HepG2 (cell line): ENCODE measurements around the gene RUVBL1. TPM values are rescaled to one million over a fixed set of nuclear protein-coding genes. Genes with fewer than 3 reads are reported as not detected.

Experiments
- AGO2 ChIP-seq: fragments of 200-400 bp; formaldehyde crosslinking; optimal IDR thresholded peaks from 2 replicates; pipeline ENCODE3; 2017; ENCODE audit warnings: mild to moderate bottlenecking, low read depth, low read length, moderate library complexity
- ATF1 ChIP-seq: IDR thresholded peaks from 2 replicates; pipeline ENCODE4 v1.6.1; 2016; ENCODE audit warnings: mild to moderate bottlenecking, control low read depth
- CBX5 ChIP-seq: sonication (generic); formaldehyde crosslinking; IDR thresholded peaks from 2 replicates; pipeline ENCODE4 v1.4.0; 2020; ENCODE audit warnings: missing genetic modification reagents, borderline replicate concordance
- GATAD1 ChIP-seq: IDR thresholded peaks from 2 replicates; pipeline ENCODE4 v1.6.1; 2016; ENCODE audit warnings: missing genetic modification reagents, missing compliant biosample characterization
- GLI4 ChIP-seq: sonication (generic); formaldehyde crosslinking; IDR thresholded peaks from 2 replicates; pipeline ENCODE4 v1.5.1; 2020; ENCODE audit warnings: missing genetic modification reagents, mild to moderate bottlenecking, moderate library complexity, borderline replicate concordance
- IKZF1 ChIP-seq: fragments of 450-650 bp; IDR thresholded peaks from 2 replicates; pipeline ENCODE4 v1.7.1; 2016
- KLF16 ChIP-seq, 2 experiments: sonication (generic) in 1 of 2; formaldehyde crosslinking in 1 of 2; IDR thresholded peaks; 2 replicates each; pipeline versions ENCODE4 v1.6.1 to v1.8.0; 2016 to 2023; ENCODE audit warnings: missing genetic modification reagents in 2 of 2, missing compliant biosample characterization in 1 of 2
- MIXL1 ChIP-seq: IDR thresholded peaks from 2 replicates; pipeline ENCODE4 v1.6.1; 2016
- SOX6 ChIP-seq, 2 experiments: fragments of 450-650 bp in 1 of 2; sonication (generic) in 1 of 2; formaldehyde crosslinking in 1 of 2; IDR thresholded peaks; 2 replicates each; pipeline versions ENCODE4 v1.4.0 to v1.6.1; 2017 to 2020; ENCODE audit warnings: antibody characterized with exemption in 1 of 2, mild to moderate bottlenecking in 1 of 2, missing genetic modification reagents in 1 of 2
- ZNF253 ChIP-seq: sonication (generic); formaldehyde crosslinking; IDR thresholded peaks from 2 replicates; pipeline ENCODE4 v1.8.0; 2022; ENCODE audit warnings: mild to moderate bottlenecking, missing genetic modification reagents, borderline replicate concordance
- ZNF30 ChIP-seq: sonication (generic); formaldehyde crosslinking; IDR thresholded peaks from 2 replicates; pipeline ENCODE4 v1.5.0; 2020; ENCODE audit warnings: mild to moderate bottlenecking, missing genetic modification reagents
- ZNF75D ChIP-seq: sonication (generic); formaldehyde crosslinking; IDR thresholded peaks from 2 replicates; pipeline ENCODE4 v1.8.1; 2023; ENCODE audit warnings: missing genetic modification reagents, mild to moderate bottlenecking, borderline replicate concordance
- polyA plus RNA-seq, 8 experiments: library from polyadenylated mRNA; depleted of rRNA in 3 of 8; stranded (reverse) in 7 of 8; unstranded in 1 of 8; fragments of >200 nt; fragmentation: Illumina TruSeq in 4 of 8; extraction: Trizol in 4 of 8; gene quantifications; 2 replicates each; pipeline versions ENCODE4 v1.2.1 to v1.2.3, GENCODE V29; 2011 to 2016; ENCODE audit warnings: low read depth in 4 of 8, missing spikeins in 1 of 8, mixed read lengths in 1 of 8; ENCODE audit not compliant: insufficient read depth in 1 of 8
- total RNA-seq, 5 experiments: library from RNA; depleted of rRNA; stranded (reverse); fragments of >200 nt; fragmentation: Illumina TruSeq; extraction: Trizol; gene quantifications; 2 replicates each; pipeline ENCODE4 v1.2.3, GENCODE V29; 2016; ENCODE audit warnings: low read depth in 1 of 5
- TF ChIP-seq, protein P1 (sequence below): sonication (generic); formaldehyde crosslinking; IDR thresholded peaks from 2 replicates; pipeline ENCODE4 v1.4.0; 2020; ENCODE audit warnings: missing genetic modification reagents
- TF ChIP-seq, protein P2 (sequence below): sonication (generic); formaldehyde crosslinking; IDR thresholded peaks from 2 replicates; pipeline ENCODE4 v1.4.0; 2020; ENCODE audit warnings: missing genetic modification reagents, borderline replicate concordance
- TF ChIP-seq, protein P3 (sequence below): sonication (generic); formaldehyde crosslinking; IDR thresholded peaks from 2 replicates; pipeline ENCODE4 v1.4.0; 2020; ENCODE audit warnings: low read depth, missing genetic modification reagents
- TF ChIP-seq, protein P4 (sequence below): sonication (generic); formaldehyde crosslinking; IDR thresholded peaks from 2 replicates; pipeline ENCODE4 v1.4.0; 2020; ENCODE audit warnings: missing genetic modification reagents

RUVBL1 gene
- total and polyA plus RNA-seq, 2 of the 13 experiments (the other 11 are each of a cell fraction or from before 2014, with no cell fraction given), result 32.7 to 86.3 TPM

DNA sequence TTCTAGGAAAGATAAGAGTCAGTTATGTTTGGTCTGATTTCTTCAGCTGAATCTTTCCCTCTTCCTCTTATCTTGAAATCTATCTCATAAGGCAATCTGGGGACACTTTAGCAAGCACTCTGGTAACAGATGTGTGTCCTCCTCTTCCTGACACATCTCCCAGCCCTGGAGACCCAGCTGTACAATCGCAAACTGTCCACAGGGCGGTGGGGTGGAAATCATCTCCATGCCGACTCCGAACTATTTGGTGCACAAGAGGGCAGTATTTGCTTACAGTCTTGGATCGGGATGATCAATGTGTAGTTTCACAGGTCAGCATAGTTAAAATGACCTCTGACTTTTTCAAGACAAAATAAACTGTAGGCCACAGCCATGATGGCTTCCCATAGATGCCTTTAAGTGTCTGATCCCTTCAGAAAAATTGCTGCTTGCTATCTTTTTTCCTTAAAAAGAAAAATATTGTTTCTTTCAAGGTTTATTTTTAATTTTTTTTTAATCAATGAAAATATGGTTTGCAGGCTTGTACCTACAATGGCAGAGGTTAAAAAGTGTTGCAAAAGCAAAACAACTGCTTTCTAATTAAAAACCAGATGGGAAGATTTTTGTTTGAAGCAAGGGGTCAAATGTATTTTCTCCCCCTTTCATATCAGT is 47.4 kb upstream of the RUVBL1 start (continued):
- TF ChIP-seq, protein P1, sequence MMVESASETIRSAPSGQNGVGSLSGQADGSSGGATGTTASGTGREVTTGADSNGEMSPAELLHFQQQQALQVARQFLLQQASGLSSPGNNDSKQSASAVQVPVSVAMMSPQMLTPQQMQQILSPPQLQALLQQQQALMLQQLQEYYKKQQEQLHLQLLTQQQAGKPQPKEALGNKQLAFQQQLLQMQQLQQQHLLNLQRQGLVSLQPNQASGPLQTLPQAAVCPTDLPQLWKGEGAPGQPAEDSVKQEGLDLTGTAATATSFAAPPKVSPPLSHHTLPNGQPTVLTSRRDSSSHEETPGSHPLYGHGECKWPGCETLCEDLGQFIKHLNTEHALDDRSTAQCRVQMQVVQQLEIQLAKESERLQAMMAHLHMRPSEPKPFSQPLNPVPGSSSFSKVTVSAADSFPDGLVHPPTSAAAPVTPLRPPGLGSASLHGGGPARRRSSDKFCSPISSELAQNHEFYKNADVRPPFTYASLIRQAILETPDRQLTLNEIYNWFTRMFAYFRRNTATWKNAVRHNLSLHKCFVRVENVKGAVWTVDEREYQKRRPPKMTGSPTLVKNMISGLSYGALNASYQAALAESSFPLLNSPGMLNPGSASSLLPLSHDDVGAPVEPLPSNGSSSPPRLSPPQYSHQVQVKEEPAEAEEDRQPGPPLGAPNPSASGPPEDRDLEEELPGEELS, result peak; percentile 53; the same call in 1 of the 2 replicates
- TF ChIP-seq, protein P2, sequence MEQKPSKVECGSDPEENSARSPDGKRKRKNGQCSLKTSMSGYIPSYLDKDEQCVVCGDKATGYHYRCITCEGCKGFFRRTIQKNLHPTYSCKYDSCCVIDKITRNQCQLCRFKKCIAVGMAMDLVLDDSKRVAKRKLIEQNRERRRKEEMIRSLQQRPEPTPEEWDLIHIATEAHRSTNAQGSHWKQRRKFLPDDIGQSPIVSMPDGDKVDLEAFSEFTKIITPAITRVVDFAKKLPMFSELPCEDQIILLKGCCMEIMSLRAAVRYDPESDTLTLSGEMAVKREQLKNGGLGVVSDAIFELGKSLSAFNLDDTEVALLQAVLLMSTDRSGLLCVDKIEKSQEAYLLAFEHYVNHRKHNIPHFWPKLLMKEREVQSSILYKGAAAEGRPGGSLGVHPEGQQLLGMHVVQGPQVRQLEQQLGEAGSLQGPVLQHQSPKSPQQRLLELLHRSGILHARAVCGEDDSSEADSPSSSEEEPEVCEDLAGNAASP (CRISPR knock-in tag), result peak; percentile 40; the same call in 1 of the 2 replicates
- no peak for TF ChIP-seq GLI4 (CRISPR knock-in tag)
- peak; percentile 33; the same call in 1 of the 2 replicates for TF ChIP-seq GATAD1 (CRISPR knock-in tag)
- TF ChIP-seq, protein P3, sequence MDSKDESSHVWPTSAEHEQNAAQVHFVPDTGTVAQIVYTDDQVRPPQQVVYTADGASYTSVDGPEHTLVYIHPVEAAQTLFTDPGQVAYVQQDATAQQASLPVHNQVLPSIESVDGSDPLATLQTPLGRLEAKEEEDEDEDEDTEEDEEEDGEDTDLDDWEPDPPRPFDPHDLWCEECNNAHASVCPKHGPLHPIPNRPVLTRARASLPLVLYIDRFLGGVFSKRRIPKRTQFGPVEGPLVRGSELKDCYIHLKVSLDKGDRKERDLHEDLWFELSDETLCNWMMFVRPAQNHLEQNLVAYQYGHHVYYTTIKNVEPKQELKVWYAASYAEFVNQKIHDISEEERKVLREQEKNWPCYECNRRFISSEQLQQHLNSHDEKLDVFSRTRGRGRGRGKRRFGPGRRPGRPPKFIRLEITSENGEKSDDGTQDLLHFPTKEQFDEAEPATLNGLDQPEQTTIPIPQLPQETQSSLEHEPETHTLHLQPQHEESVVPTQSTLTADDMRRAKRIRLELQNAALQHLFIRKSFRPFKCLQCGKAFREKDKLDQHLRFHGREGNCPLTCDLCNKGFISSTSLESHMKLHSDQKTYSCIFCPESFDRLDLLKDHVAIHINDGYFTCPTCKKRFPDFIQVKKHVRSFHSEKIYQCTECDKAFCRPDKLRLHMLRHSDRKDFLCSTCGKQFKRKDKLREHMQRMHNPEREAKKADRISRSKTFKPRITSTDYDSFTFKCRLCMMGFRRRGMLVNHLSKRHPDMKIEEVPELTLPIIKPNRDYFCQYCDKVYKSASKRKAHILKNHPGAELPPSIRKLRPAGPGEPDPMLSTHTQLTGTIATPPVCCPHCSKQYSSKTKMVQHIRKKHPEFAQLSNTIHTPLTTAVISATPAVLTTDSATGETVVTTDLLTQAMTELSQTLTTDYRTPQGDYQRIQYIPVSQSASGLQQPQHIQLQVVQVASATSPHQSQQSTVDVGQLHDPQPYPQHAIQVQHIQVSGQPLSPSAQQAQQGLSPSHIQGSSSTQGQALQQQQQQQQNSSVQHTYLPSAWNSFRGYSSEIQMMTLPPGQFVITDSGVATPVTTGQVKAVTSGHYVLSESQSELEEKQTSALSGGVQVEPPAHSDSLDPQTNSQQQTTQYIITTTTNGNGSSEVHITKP (CRISPR knock-in tag), result 0 out of 2 replicates have a peak, but pooled peaks have one; percentile 43
- TF ChIP-seq AGO2, result no peak
- no peak for TF ChIP-seq ZNF75D (CRISPR knock-in tag)
- TF ChIP-seq KLF16 (CRISPR knock-in tag; IDR thresholded peaks at IDR 0.05), result peak in 1 of 2 experiments; percentile 78; a peak in 2 of 4 replicates
- TF ChIP-seq ZNF253 (CRISPR knock-in tag), result no peak
- TF ChIP-seq CBX5 (CRISPR knock-in tag), result peak; percentile 51; the same call in 1 of the 2 replicates
- TF ChIP-seq ZNF30 (CRISPR knock-in tag), result no peak
- TF ChIP-seq IKZF1, result no peak
- no peak for TF ChIP-seq ATF1
- TF ChIP-seq, protein P4, sequence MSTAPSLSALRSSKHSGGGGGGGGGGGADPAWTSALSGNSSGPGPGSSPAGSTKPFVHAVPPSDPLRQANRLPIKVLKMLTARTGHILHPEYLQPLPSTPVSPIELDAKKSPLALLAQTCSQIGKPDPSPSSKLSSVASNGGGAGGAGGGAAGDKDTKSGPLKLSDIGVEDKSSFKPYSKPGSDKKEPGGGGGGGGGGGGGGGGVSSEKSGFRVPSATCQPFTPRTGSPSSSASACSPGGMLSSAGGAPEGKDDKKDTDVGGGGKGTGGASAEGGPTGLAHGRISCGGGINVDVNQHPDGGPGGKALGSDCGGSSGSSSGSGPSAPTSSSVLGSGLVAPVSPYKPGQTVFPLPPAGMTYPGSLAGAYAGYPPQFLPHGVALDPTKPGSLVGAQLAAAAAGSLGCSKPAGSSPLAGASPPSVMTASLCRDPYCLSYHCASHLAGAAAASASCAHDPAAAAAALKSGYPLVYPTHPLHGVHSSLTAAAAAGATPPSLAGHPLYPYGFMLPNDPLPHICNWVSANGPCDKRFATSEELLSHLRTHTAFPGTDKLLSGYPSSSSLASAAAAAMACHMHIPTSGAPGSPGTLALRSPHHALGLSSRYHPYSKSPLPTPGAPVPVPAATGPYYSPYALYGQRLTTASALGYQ (CRISPR knock-in tag), result 0 out of 2 replicates have a peak, but pooled peaks have one; percentile 26
- no peak for TF ChIP-seq SOX6 (IDR thresholded peaks at IDR 0.05)
- TF ChIP-seq SOX6 (CRISPR knock-in tag; IDR thresholded peaks at IDR 0.05), result peak; percentile 70
- TF ChIP-seq MIXL1 (CRISPR knock-in tag), result peak; percentile 81
